GM12872 (cell line): ENCODE measurements around the gene SGMS1.

Experiments
- CTCF ChIP-seq: IDR thresholded peaks from 3 replicates; pipeline ENCODE4 v1.5.1; 2011; ENCODE audit warnings: low read depth, mild to moderate bottlenecking, low read length, moderate library complexity; ENCODE audit not compliant: insufficient read depth

SGMS1 gene

GRCh38 chr10:50382576-50383023 is 241.2 kb downstream of the SGMS1 start:
- no peak for TF ChIP-seq CTCF

- TF ChIP-seq CTCF, result no peak
Measured at GRCh38 chr10:50381642-50382041, 242.1 kb downstream of the SGMS1 start.

- TF ChIP-seq CTCF, result no peak
Measured at GRCh38 chr10:50379616-50380015, 244.1 kb downstream of the SGMS1 start.

- no peak for TF ChIP-seq CTCF
Measured at GRCh38 chr10:50375745-50376144, 248.0 kb downstream of the SGMS1 start.

GRCh38 chr10:50375051-50375452 is 248.7 kb downstream of the SGMS1 start:
- TF ChIP-seq CTCF, result no peak

- TF ChIP-seq CTCF, result no peak
Measured at GRCh38 chr10:50373821-50374501, 249.8 kb downstream of the SGMS1 start.

- no peak for TF ChIP-seq CTCF
Measured at GRCh38 chr10:50369931-50370330, 253.8 kb downstream of the SGMS1 start.
